ENCODE results near the gene GPD2. TPM values are rescaled to one million over a fixed set of nuclear protein-coding genes. Genes with fewer than 3 reads are reported as not detected.

Gene GPD2
- polyA plus RNA-seq, 1 donor, result 28.5 TPM

DNA sequence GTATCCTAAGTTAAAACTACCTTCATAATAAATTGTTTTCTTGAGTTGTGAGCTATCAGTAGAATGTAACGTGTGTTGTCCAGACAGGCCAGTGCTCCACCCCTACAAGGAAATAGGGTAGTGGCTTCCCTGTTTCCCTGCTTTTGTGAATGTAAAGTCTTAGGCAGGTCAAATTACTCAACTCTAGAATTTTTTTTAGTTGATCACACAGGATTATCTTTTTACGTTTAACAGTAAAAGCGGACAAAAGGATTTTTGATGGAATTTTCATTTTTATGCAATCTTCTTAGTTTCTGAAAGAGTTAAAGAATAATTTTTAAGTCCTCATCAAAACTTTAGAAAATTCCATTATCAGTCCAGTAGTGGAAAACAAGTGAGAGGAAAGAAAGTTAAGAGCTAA is 38.2 kb downstream of the GPD2 start:
- no peaks in the 10 kb centered on the region for H3K27me3 ChIP-seq (ENCODE audit: control insufficient read depth, insufficient read depth, low read length)
- H3K4me3 ChIP-seq (ENCODE audit: low read length), result no peak overlapping the region
- no peaks in the 10 kb centered on the region for H3K4me1 ChIP-seq (ENCODE audit: control insufficient read depth, insufficient read depth, low read length)
- 100% methylated on average over 1 of the region's 3 CpGs for WGBS (ENCODE audit: insufficient coverage, low lambda C conversion rate)
- DNase-seq, result no peak
- H3K27ac ChIP-seq (ENCODE audit: low read length), result no peak overlapping the region
- no peaks in the 10 kb centered on the region for H3K9me3 ChIP-seq (ENCODE audit: control insufficient read depth, low read depth, low read length)
- H3K36me3 ChIP-seq (ENCODE audit: control insufficient read depth, insufficient read depth, low read length), result no peaks in the 10 kb centered on the region

DNA sequence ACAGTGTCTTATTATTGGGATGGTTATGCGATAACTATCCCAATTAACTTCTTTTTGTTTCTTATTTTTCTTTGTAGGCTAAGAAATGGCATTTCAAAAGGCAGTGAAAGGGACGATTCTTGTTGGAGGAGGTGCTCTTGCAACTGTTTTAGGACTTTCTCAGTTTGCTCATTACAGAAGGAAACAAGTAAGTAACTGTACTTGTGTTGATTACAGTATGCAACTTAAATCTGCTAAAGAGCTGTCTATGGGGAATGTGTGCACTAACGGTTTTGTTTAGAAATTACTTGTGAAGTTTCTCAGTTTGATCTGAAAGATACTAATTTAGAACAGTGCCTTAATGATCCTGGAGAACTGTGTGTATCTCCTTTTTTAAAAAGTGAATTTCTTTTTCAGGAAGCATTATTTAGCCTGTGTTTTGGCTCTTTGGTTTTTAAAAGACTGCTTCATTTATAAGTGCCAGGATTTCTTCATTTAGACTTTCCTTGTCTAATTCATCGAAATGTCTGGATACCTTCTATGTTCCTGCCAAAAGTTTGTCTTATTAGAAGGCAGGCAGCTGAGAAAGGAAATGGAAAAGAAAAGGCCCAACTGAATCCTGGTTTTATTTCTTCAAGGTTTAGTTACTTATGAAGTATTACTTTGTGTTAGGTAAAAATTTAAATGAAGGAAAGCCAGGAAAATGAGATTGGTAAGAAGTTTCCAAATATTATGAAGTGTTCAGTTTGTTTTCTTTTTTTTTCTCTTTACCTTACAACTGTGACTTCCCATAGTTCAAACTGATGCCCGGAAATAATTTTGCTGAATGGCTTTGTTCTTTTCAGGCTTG is 40.1 kb downstream of the GPD2 start:
- no peak overlapping the region for H3K27ac ChIP-seq (ENCODE audit: low read length)
- DNase-seq, result no peak
- H3K9me3 ChIP-seq (ENCODE audit: control insufficient read depth, low read depth, low read length), result no peaks in the 10 kb centered on the region
- no peak overlapping the region for H3K4me3 ChIP-seq (ENCODE audit: low read length)
- H3K36me3 ChIP-seq (ENCODE audit: control insufficient read depth, insufficient read depth, low read length), result peaks cover 3% of the 10 kb centered on the region
- WGBS (ENCODE audit: insufficient coverage, low lambda C conversion rate), result 95% methylated on average over 4 of the region's 5 CpGs
- no peaks in the 10 kb centered on the region for H3K4me1 ChIP-seq (ENCODE audit: control insufficient read depth, insufficient read depth, low read length)
- H3K27me3 ChIP-seq (ENCODE audit: control insufficient read depth, insufficient read depth, low read length), result no peaks in the 10 kb centered on the region

DNA sequence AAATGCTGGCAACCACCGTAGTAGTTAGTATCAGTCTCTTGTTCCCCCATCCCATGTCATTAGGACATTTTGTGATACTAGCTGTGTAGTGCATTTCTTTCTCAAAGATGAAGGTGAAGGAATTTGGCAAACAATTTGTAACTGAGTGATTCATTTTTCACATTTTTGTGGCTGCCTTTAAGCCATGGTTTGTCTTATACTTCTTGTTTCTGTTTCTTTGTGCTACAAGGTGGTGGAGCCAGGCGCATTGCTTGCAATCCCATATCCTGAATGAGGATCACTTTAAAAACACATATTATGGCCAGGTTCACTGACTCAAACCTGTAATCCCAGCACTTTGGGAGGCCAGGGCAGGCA is 40.6 kb downstream of the GPD2 start:
- Histone ChIP-seq H3K4me1 (ENCODE audit: control insufficient read depth, insufficient read depth, low read length) (no peaks in the 10 kb centered on the region), H3K27ac (ENCODE audit: low read length) (no peak overlapping the region), H3K27me3 (ENCODE audit: control insufficient read depth, insufficient read depth, low read length) (no peaks in the 10 kb centered on the region), H3K4me3 (ENCODE audit: low read length) (no peak overlapping the region), H3K36me3 (ENCODE audit: control insufficient read depth, insufficient read depth, low read length) (peaks cover 3% of the 10 kb centered on the region), H3K9me3 (ENCODE audit: control insufficient read depth, low read depth, low read length) (no peaks in the 10 kb centered on the region)
- WGBS (ENCODE audit: insufficient coverage, low lambda C conversion rate), result 67% methylated on average over 1 of the region's 2 CpGs
- DNase-seq, result no peak

DNA sequence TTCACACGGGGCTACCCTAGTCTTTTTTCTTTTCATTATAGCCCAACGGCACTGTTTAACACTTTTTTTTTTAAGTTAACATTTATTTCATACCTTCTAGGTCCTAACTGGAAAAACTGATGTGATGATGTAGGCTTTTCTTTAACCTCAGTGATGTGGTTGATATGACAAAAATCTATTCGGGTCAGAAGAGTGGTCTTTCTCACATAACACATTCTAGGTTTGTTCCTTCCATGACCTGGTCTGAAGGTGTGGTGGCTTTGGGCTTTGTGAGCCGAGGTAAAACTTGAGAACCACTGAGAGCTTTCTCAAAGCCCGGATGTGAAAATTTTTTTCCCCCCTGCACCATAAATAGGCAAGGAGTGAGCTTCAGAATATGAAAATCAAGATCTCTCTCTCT is 44.2 kb downstream of the GPD2 start:
- Histone ChIP-seq H3K4me1 (ENCODE audit: control insufficient read depth, insufficient read depth, low read length) (no peaks in the 10 kb centered on the region), H3K9me3 (ENCODE audit: control insufficient read depth, low read depth, low read length) (no peaks in the 10 kb centered on the region), H3K36me3 (ENCODE audit: control insufficient read depth, insufficient read depth, low read length) (peaks cover 3% of the 10 kb centered on the region), H3K4me3 (ENCODE audit: low read length) (no peak overlapping the region), H3K27me3 (ENCODE audit: control insufficient read depth, insufficient read depth, low read length) (no peaks in the 10 kb centered on the region), H3K27ac (ENCODE audit: low read length) (no peak overlapping the region)
- DNase-seq, result no peak
- 100% methylated on average over 1 of the region's 5 CpGs for WGBS (ENCODE audit: insufficient coverage, low lambda C conversion rate)

DNA sequence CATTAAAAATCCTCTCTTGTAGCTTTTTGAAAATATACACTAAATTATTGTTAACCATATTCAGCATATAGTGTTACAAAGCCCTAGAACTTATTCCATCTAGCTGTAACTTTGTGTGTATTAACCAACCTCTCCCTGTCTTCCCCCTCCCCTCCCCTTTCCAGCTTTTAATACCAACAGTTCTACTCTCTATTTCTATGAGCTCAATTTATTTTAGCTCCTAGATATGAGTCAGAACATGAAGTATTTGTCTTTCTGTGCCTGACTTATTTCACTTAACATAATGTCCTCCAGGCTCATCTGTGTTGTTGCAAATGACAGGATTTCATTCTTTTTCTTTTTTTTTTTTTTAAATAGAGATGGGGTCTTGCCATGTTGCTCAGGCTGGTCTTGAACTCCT is 45.1 kb downstream of the GPD2 start:
- no peaks in the 10 kb centered on the region for H3K27me3 ChIP-seq (ENCODE audit: control insufficient read depth, insufficient read depth, low read length)
- H3K9me3 ChIP-seq (ENCODE audit: control insufficient read depth, low read depth, low read length), result no peaks in the 10 kb centered on the region
- DNase-seq, result no peak
- H3K27ac ChIP-seq (ENCODE audit: low read length), result no peak overlapping the region
- H3K36me3 ChIP-seq (ENCODE audit: control insufficient read depth, insufficient read depth, low read length), result peaks cover 3% of the 10 kb centered on the region
- H3K4me1 ChIP-seq (ENCODE audit: control insufficient read depth, insufficient read depth, low read length), result no peaks in the 10 kb centered on the region
- H3K4me3 ChIP-seq (ENCODE audit: low read length), result no peak overlapping the region

DNA sequence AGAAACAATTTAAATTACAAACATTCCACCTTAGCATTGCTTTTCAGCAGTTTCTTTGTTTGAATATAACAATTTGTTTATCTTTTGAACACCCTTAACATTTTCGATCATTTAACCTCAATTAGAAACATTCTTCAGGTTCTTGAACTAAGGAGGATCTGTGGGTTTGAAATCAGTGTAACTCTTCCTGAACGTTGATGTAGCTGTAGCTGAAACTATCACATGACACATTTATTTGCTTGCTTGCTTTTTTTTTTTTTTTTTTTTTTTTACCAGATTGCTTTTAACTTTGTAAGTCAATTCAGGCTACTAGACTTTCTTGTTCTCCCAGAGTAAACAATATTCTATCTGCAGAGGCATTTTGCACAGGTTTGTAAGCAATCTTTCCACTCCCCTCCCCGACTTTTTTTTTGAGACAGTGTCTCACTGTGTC is 47.6 kb downstream of the GPD2 start:
- 14% methylated on average over 2 of the region's 3 CpGs for WGBS (ENCODE audit: insufficient coverage, low lambda C conversion rate)
- H3K4me3 ChIP-seq (ENCODE audit: low read length), result no peak overlapping the region
- no peaks in the 10 kb centered on the region for H3K9me3 ChIP-seq (ENCODE audit: control insufficient read depth, low read depth, low read length)
- peak in 1 of 2 donors; percentile 42 for DNase-seq
- peak overlapping the region; percentile 15 for H3K27ac ChIP-seq (ENCODE audit: low read length)
- H3K36me3 ChIP-seq (ENCODE audit: control insufficient read depth, insufficient read depth, low read length), result peaks cover 3% of the 10 kb centered on the region
- H3K4me1 ChIP-seq (ENCODE audit: control insufficient read depth, insufficient read depth, low read length), result no peaks in the 10 kb centered on the region
- no peaks in the 10 kb centered on the region for H3K27me3 ChIP-seq (ENCODE audit: control insufficient read depth, insufficient read depth, low read length)

DNA sequence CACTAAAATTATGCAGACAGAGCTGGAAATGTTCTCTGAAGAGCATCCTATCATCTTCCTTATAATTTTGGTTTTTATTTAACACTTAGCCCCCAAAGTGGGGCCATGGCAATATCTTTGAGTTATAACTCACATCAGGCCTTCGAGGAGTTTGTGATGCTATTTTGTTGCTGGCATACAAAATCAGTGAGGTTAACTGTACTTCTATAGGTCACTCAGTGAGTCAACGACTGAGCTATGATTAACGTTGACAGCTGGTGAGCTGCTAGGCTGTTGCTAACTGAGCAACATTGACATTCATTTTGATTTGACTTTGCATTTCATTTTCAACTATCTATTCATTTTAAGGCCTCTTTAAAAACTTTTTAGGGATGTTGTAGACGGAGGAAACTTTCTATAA is 50.0 kb downstream of the GPD2 start:
- Histone ChIP-seq H3K27ac (ENCODE audit: low read length) (no peak overlapping the region), H3K4me3 (ENCODE audit: low read length) (no peak overlapping the region), H3K36me3 (ENCODE audit: control insufficient read depth, insufficient read depth, low read length) (no peaks in the 10 kb centered on the region), H3K27me3 (ENCODE audit: control insufficient read depth, insufficient read depth, low read length) (no peaks in the 10 kb centered on the region), H3K4me1 (ENCODE audit: control insufficient read depth, insufficient read depth, low read length) (no peaks in the 10 kb centered on the region), H3K9me3 (ENCODE audit: control insufficient read depth, low read depth, low read length) (no peaks in the 10 kb centered on the region)
- no peak for DNase-seq
- no CpG with 5 or more reads among the region's 4 CpGs for WGBS (ENCODE audit: insufficient coverage, low lambda C conversion rate)

DNA sequence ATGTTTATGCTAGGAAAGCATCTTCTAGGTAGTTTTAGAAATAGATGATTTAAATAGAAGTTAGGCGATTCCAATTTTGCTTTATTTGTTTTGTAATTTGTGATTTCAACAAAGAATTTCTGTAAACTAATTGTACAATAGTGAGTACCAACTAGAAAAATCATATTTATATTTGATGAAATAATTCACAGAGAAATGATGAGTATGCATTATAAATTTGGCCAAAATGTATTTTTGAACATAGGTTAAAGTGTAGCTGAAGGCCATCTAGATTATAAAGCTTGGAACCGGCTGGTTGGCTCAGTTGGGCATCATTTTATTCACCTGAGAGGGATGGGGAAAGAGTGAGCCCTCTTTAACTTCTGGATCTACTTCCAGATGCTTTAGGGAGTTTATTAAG is 50.4 kb downstream of the GPD2 start:
- H3K9me3 ChIP-seq (ENCODE audit: control insufficient read depth, low read depth, low read length), result no peaks in the 10 kb centered on the region
- no peaks in the 10 kb centered on the region for H3K36me3 ChIP-seq (ENCODE audit: control insufficient read depth, insufficient read depth, low read length)
- H3K27ac ChIP-seq (ENCODE audit: low read length), result no peak overlapping the region
- no peaks in the 10 kb centered on the region for H3K4me1 ChIP-seq (ENCODE audit: control insufficient read depth, insufficient read depth, low read length)
- WGBS (ENCODE audit: insufficient coverage, low lambda C conversion rate), result 100% methylated on average over 1 of the region's 2 CpGs
- H3K4me3 ChIP-seq (ENCODE audit: low read length), result no peak overlapping the region
- no peaks in the 10 kb centered on the region for H3K27me3 ChIP-seq (ENCODE audit: control insufficient read depth, insufficient read depth, low read length)
- no peak for DNase-seq

DNA sequence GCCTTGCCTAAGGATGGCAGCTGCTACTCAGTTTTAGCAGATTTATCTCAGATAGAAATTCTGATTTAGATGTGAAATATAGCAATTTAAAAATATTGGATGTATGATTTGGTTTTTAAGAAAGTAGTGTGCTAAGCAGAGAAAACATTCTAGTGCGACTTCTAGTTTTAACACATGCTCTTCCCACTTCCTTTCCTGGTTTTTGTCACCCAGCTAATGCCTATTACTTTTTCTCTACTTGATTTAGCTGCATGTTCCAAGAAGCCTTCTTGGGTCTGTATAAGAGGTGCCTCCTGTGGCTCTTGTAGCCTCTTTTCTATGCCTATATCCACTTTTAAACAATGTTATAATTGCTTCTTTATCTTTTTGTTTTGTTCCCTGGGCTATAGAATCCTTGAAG is 53.0 kb downstream of the GPD2 start:
- no peak for DNase-seq
- Histone ChIP-seq H3K4me1 (ENCODE audit: control insufficient read depth, insufficient read depth, low read length) (no peaks in the 10 kb centered on the region), H3K9me3 (ENCODE audit: control insufficient read depth, low read depth, low read length) (no peaks in the 10 kb centered on the region), H3K27ac (ENCODE audit: low read length) (no peak overlapping the region), H3K27me3 (ENCODE audit: control insufficient read depth, insufficient read depth, low read length) (no peaks in the 10 kb centered on the region), H3K36me3 (ENCODE audit: control insufficient read depth, insufficient read depth, low read length) (no peaks in the 10 kb centered on the region), H3K4me3 (ENCODE audit: low read length) (no peak overlapping the region)
- 100% methylated on average over 1 of the region's 1 CpG for WGBS (ENCODE audit: insufficient coverage, low lambda C conversion rate)

DNA sequence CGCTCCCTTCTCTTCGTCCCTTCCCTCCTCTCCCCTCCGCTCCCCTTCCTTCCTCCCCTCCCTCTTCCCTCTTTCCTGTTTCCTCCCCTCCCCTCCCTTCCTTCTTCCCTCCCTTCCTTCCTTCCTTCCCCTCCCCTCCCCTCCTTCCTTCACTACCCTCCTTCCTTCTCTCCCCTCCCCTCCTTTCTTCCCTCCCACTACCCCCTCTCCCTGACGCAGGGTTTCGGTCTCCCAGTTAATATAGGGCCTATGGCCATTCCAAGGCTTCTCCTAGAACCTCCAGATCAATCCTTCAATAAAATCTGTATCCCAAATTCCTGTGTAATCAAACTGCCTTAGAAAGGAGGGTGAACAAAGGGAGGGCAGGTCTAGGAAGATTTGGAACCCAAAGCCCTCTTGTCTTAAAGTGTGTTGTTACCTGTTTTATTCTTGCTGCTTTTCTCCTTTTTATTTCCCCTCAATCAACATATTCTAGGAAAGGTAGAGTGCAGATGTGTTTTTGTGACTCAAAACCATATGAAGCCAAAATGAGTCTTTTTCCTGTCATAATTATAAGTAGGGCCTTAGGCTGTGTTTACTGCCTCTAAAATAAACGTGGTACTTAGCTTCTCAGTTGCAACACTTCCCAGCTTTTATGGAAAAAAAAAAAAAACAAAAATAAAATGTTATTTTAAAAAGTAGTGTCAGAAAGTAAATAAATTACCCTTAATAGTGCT is 53.7 kb downstream of the GPD2 start:
- no peak overlapping the region for H3K4me3 ChIP-seq (ENCODE audit: low read length)
- no peaks in the 10 kb centered on the region for H3K27me3 ChIP-seq (ENCODE audit: control insufficient read depth, insufficient read depth, low read length)
- no peaks in the 10 kb centered on the region for H3K36me3 ChIP-seq (ENCODE audit: control insufficient read depth, insufficient read depth, low read length)
- no peak overlapping the region for H3K27ac ChIP-seq (ENCODE audit: low read length)
- DNase-seq, result no peak
- H3K4me1 ChIP-seq (ENCODE audit: control insufficient read depth, insufficient read depth, low read length), result no peaks in the 10 kb centered on the region
- WGBS (ENCODE audit: insufficient coverage, low lambda C conversion rate), result 50% methylated on average over 1 of the region's 6 CpGs
- H3K9me3 ChIP-seq (ENCODE audit: control insufficient read depth, low read depth, low read length), result no peaks in the 10 kb centered on the region

DNA sequence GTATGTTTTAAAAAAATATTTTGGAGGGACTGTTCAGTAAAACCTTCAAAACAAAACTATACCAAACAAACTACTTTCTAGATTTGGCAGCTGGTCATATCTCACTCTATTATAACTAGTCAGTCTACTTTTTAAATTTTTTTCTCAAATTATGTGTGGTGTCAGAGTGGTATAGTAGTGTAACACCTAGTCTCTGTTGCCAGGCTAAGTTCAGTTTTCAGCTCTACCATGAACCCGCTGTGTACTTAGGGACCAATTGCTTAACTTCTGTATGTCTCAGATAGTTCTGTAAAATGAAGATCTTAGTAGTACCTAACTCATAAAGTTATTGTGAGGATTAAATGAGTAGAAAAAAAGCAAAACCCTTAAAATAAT is 54.3 kb downstream of the GPD2 start:
- no peak for DNase-seq
- Histone ChIP-seq H3K9me3 (ENCODE audit: control insufficient read depth, low read depth, low read length) (no peaks in the 10 kb centered on the region), H3K27me3 (ENCODE audit: control insufficient read depth, insufficient read depth, low read length) (no peaks in the 10 kb centered on the region), H3K4me1 (ENCODE audit: control insufficient read depth, insufficient read depth, low read length) (no peaks in the 10 kb centered on the region), H3K36me3 (ENCODE audit: control insufficient read depth, insufficient read depth, low read length) (no peaks in the 10 kb centered on the region), H3K27ac (ENCODE audit: low read length) (no peak overlapping the region), H3K4me3 (ENCODE audit: low read length) (no peak overlapping the region)
- no CpG with 5 or more reads among the region's 1 CpG for WGBS (ENCODE audit: insufficient coverage, low lambda C conversion rate)
